Inflammatory macrophage treated with lipopolysaccharide for 4 hours (primary cell): ENCODE results near the gene DHPS.
"Not testable (repeated sequence)": the region's sequence is repeated elsewhere in the genome, so short reads cannot be mapped to it uniquely, and the experiment has no call there.

Experiments
- DNase-seq: peaks from one replicate; pipeline ENCODE4 v3.0.0-alpha.2; 2020

The DHPS gene

GRCh38 chr19:12705169-12705568 lies 23.5 kb upstream of the DHPS start:
- DNase-seq, result no peak

DNA sequence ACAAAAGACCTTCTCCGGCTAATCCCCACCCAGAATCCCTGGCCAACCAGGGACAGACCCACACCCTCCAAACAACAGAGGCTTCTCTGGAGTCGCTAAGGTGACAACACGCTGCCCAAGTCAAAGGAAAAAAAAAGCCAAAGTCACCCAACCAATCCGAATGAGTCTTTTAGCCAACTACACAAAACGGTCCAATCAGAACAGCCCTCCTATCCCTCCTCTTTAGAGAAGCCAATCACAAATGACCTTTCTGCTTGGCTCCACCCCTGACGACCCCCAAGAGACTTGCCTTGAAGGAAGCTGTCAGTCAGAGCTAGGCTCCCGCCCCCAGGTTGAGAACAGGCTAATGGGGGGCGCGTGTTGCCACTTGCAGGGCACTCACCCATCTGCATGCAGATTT lies 21.4 kb upstream of the DHPS start:
- DNase-seq, result peak; percentile 11

- no peak for DNase-seq
Observed at GRCh38 chr19:12701596-12702282, 20.1 kb upstream of the DHPS start.

GRCh38 chr19:12698138-12698537 lies 16.5 kb upstream of the DHPS start:
- DNase-seq, result no peak

GRCh38 chr19:12697425-12697824 lies 15.7 kb upstream of the DHPS start:
- DNase-seq, result not testable (repeated sequence)

- peak; percentile 97 for DNase-seq
Observed at GRCh38 chr19:12696366-12697335, 15.0 kb upstream of the DHPS start, which contains the start of gene FBXW9. Gene FBXW9 (minus strand): TSS chr19:12696631. CDS start chr19:12696581, 50 bp downstream.

GRCh38 chr19:12695997-12696365 lies 14.3 kb upstream of the DHPS start:
- no peak for DNase-seq

DNA sequence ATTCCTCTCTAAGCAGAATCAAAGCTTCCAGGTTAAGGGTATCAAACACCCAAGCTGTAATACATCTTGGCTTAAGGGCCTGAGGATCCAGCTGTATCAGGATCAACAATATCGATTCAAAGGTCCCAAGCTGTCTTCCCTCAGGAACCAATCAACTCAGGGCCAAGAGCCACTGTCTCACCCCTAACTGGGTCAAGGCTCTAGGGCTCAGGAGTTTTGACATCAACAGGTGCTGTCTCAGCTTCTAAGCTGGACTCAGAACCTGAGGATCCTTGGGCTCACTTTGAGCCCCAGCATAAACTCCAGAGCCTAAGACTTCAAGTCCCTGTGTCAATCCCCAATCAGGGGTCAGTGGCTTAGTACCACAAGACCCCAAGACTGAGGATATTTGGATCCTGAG lies 13.8 kb upstream of the DHPS start:
- DNase-seq, result no peak

GRCh38 chr19:12695096-12695495 lies 13.4 kb upstream of the DHPS start:
- no peak for DNase-seq

DNA sequence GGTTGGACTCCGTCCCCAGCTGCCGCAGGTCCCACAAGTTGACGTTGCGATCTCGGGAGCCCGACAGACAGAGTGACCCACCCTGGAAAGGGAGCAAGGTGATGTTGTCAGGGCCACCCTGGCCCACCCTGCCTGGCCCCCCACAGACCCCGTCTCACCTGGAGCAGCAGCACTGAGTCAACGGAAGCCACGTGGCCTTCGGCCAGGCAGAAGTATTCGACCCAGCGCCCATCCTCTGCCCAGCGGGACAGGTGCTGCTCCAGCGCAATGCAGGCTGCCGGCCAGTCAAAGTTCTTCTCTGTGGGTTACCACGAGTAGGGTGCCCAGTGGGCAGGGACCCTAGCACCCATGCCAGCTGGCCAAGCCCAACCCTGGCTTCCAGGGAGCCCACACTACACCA lies 13.0 kb upstream of the DHPS start:
- DNase-seq, result no peak

DNA sequence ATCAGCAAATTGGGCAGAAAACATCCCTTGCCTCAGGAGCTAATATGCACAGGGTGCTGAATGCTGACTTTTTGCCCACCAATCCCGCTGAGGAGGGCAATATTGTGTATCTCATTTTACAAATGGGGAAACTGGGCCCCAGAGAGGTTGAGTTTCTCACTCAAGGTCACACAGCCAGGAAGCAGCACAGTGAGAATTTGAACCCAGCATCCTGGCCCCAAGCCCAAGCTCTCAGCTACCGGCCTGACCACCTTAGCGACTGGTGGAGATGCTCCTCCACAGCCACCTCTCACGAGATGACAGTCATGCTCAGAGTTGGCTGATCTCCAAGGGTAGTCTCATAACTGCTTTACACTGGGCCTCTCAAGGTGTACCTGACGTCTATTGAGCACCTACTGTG lies 11.3 kb upstream of the DHPS start:
- no peak for DNase-seq

- no peak for DNase-seq
Observed at GRCh38 chr19:12689581-12690216, 8.0 kb upstream of the DHPS start.

GRCh38 chr19:12689012-12689411 lies 7.3 kb upstream of the DHPS start:
- DNase-seq, result no peak

GRCh38 chr19:12687496-12688196 lies 6.0 kb upstream of the DHPS start, which contains the start of gene GNG14:
Gene GNG14 (plus strand): TSS chr19:12687998. CDS start chr19:12688049, 51 bp downstream.
- DNase-seq, result no peak

GRCh38 chr19:12685831-12686230 lies 4.2 kb upstream of the DHPS start:
- no peak for DNase-seq

DNA sequence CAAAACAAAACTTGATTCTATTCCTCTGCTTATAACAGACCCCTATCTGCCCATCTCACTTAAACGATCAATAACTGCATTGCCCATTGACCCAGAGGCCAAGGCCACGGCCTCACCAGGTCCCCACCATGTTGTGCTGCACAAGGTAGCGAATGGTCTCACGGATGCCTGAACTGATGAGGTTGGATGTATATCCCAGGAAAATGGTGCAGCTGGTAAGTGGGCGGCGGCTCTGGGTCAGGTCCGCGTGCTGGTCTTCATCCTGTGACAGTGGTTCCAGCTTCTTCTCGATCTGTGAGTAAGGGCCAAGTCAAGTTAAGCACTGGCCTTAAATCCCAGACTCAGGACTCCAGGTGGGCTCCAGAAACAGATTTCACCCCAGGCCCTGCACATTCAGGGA lies 1.6 kb downstream of the DHPS start:
- DNase-seq, result no peak

- not testable (repeated sequence) for DNase-seq
Observed at GRCh38 chr19:12678039-12678438, 3.6 kb downstream of the DHPS start.

DNA sequence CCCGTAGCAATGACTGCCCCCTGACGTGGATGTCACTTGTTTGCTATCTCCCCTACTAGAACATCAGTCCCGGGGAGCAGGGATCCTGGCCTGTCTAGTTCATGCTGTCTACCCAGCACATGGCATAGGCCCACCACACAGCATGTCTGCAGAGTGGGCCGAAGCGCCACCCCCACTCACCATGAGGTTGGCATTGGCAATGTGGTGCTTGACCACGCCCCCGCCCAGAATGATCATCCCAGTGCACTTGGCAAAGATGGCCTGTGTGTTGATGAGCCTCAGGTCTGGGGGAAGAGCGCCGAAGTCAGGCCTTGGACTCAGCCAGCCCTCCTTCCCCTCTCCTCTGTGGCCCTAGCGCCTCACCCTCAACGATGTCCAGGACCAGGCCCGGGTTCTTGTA lies 4.8 kb downstream of the DHPS start:
- DNase-seq, result no peak

DNA sequence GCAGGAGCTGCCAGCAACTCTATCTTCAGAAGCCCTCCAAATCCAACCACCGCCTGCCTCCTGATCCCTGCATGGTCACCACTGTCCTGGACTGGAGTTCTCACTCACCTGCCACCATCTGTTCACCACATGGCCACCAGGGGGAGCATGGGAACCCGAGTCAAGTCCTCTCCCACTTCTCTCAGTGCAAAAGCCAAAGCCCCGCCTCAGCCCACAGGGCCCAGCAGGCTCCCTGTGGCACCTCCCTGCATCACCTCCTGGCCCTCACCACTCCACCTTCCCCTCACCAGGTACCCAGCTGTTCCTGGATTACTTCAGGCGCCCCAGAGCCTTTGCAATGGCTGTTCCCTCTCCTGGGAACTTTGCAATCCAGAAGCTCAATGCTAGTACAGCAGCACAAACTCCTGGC lies 5.3 kb downstream of the DHPS start:
- DNase-seq, result peak; percentile 73

GRCh38 chr19:12675940-12676339 lies 5.7 kb downstream of the DHPS start:
- DNase-seq, result no peak

- DNase-seq, result no peak
Observed at GRCh38 chr19:12675399-12675798, 6.3 kb downstream of the DHPS start.

DNA sequence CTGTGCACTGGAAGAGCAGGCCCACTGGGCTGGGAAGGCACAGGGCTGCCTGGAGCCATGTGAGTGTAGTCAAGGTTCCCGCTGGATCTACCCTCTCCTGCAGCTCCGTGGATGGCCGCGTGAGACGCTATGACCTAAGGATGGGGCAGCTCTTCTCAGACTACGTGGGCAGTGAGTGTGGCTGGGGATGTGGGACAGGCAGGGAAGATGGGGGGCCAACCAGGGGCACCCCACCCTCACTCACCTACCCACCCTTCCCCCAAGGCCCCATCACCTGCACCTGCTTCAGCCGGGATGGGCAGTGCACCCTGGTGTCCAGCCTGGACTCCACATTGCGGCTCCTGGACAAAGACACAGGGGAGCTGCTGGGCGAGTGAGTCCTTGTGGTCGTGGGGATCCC lies 8.9 kb downstream of the DHPS start:
- no peak for DNase-seq
